IMR-90 (cell line): Measurements from ENCODE around the gene PRR5L.

Source experiments
- CEBPB ChIP-seq: IDR thresholded peaks from 2 replicates; pipeline ENCODE4 v1.6.1; 2012; ENCODE audit warnings: low read depth, low read length, improper control_type of control experiment
- CTCF ChIP-seq: conservative IDR thresholded peaks from 2 replicates; pipeline ENCODE4 v1.5.1; 2012; ENCODE audit warnings: mild to moderate bottlenecking, low read depth, low read length, improper control_type of control experiment
- MAZ ChIP-seq: IDR thresholded peaks from 2 replicates; pipeline ENCODE4 v1.6.1; 2012; ENCODE audit warnings: low read depth, mild to moderate bottlenecking, low read length, improper control_type of control experiment, moderate library complexity, borderline replicate concordance
- POLR2A ChIP-seq: IDR thresholded peaks from 2 replicates; pipeline ENCODE4 v1.6.1; 2012; ENCODE audit warnings: mild to moderate bottlenecking, low read depth, low read length
- RAD21 ChIP-seq: IDR thresholded peaks from 2 replicates; pipeline ENCODE4 v1.6.1; 2012; ENCODE audit warnings: low read length, improper control_type of control experiment
- RCOR1 ChIP-seq: IDR thresholded peaks from 2 replicates; pipeline ENCODE4 v1.6.1; 2012; ENCODE audit warnings: mild to moderate bottlenecking, low read length, improper control_type of control experiment; ENCODE audit not compliant: insufficient replicate concordance
- RFX5 ChIP-seq: IDR thresholded peaks from 2 replicates; pipeline ENCODE4 v1.8.0; 2012; ENCODE audit warnings: low read depth, mild to moderate bottlenecking, low read length, moderate library complexity
- SMC3 ChIP-seq: fragments of 150-350 bp; IDR thresholded peaks from 2 replicates; pipeline ENCODE4 v1.6.1; 2016; ENCODE audit warnings: low read depth, mild to moderate bottlenecking, antibody characterized with exemption, low read length, moderate library complexity
- USF2 ChIP-seq: fragments of 150-350 bp; IDR thresholded peaks from 2 replicates; pipeline ENCODE4 v1.6.1; 2017; ENCODE audit warnings: mild to moderate bottlenecking, antibody characterized with exemption, low read length, low read depth

GRCh38 chr11:36467916-36468315, 171.8 kb downstream of the PRR5L start:
- TF ChIP-seq CTCF (no peak), USF2 (no peak), RAD21 (no peak), POLR2A (no peak), CEBPB (no peak), RCOR1 (no peak), SMC3 (no peak), MAZ (no peak), RFX5 (no peak)
